H1 (cell line): ENCODE results near the gene AGPAT3. TPM values are rescaled to one million over a fixed set of nuclear protein-coding genes. Genes with fewer than 3 reads are reported as not detected.

Experiments
- BACH1 ChIP-seq: IDR thresholded peaks from 2 replicates; pipeline ENCODE4 v1.6.1; 2012; ENCODE audit warnings: low read length, improper control_type of control experiment
- CBX5 ChIP-seq: fragments of 300-800, 300-1000 bp; sonication (generic); IDR thresholded peaks from 2 replicates; pipeline ENCODE4 v1.7.1; 2016; ENCODE audit warnings: antibody characterized with exemption, low read length, low read depth
- CHD1 ChIP-seq: IDR thresholded peaks from 2 replicates; pipeline ENCODE4 v1.6.1; 2012; ENCODE audit warnings: low read depth, low read length, improper control_type of control experiment
- FOSL1 ChIP-seq: IDR thresholded peaks from 2 replicates; pipeline ENCODE4 v1.6.1; 2011; ENCODE audit warnings: mild to moderate bottlenecking, low read depth, low read length, moderate library complexity; ENCODE audit not compliant: insufficient read depth
- KDM4A ChIP-seq: IDR thresholded peaks from one replicate; pipeline ENCODE4 v1.7.1; 2012; ENCODE audit warnings: low read depth, mild to moderate bottlenecking, moderate library complexity, low read length, inconsistent platforms; ENCODE audit not compliant: severe bottlenecking
- SRF ChIP-seq: IDR thresholded peaks from 2 replicates; pipeline ENCODE4 v1.6.1; 2011; ENCODE audit warnings: mild to moderate bottlenecking, low read depth, low read length, moderate library complexity
- TEAD4 ChIP-seq: IDR thresholded peaks from 2 replicates; pipeline ENCODE4 v1.6.1; 2012; ENCODE audit warnings: low read depth, low read length, inconsistent platforms, mixed read lengths
- polyA plus RNA-seq, 7 experiments: library from polyadenylated mRNA; depleted of rRNA in 3 of 7; stranded (reverse) in 5 of 7; unstranded in 2 of 7; fragments of >200 nt in 5 of 7; fragments of 200-250 nt in 2 of 7; gene quantifications; 1 replicate in 5 of 7; 2 replicates in 1 of 7; 4 replicates in 1 of 7; pipeline versions ENCODE4 v1.2.1 to v1.2.3, GENCODE V29; 2011 to 2013; ENCODE audit warnings: missing spikeins in 2 of 7, mixed read lengths in 2 of 7
- total RNA-seq: library from RNA; stranded (reverse); fragmentation: NEBNext Ultra II Directional; extraction: Animal tissue kit (Norgen Biotek cat#: 25700); gene quantifications from 2 replicates; pipeline ENCODE4 v1.2.1, GENCODE V29; 2021
- TF ChIP-seq, protein P1 (sequence below): fragments of 300-600 bp; sonication (generic); IDR thresholded peaks from 2 replicates; pipeline ENCODE4 v1.7.1; 2012; ENCODE audit warnings: low read length, moderate library complexity, mild to moderate bottlenecking, inconsistent platforms; ENCODE audit not compliant: insufficient replicate concordance

Gene AGPAT3
- total and polyA plus RNA-seq, 2 of the 8 experiments (the other 6 are each of a cell fraction or from before 2014, with no cell fraction given) = 5.8 to 7.3 TPM

DNA sequence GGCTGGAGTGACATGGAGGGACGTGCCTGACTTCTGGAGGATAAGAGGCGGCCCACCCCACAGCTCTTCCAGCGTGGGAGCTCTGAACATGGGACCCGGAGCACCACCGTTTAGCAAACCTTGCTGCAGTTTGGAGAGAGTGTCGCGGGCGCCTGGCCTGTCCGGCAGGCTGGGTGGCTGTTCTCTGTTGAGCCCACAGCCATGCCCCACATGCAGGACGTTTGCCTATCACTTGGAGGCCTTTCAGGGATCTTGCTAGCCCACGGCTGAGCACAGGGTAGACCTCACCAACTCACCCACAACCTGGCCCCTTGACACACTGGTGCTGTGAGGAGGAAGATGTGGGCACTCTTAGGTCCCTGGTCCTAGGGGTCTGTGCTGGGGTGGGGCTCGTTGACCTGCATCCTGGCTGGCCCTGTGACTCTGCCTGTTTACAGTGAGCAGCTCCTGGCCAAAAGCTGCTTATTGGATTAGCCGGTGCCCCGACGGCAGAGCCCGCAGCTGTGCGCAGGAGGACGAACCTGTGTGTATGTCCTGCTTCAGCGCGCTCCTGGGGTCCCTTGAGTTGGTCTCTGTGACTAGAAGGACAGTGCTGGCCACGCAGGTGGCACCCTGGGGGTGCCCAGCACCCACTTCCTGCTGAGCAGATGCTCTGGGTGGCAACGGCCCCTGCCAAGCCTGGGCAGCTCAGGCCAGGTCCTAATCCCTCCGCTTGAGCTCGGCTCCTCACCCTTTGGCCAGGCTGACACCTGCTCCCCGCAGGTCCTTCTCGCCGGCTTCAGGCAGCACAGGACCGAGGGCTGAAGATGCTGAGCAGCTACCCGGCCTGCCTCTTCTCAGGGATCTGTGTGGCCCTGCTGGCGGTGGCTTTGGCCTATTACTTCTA is 74.7 kb downstream of the AGPAT3 start (continued):
- TF ChIP-seq, protein P1, sequence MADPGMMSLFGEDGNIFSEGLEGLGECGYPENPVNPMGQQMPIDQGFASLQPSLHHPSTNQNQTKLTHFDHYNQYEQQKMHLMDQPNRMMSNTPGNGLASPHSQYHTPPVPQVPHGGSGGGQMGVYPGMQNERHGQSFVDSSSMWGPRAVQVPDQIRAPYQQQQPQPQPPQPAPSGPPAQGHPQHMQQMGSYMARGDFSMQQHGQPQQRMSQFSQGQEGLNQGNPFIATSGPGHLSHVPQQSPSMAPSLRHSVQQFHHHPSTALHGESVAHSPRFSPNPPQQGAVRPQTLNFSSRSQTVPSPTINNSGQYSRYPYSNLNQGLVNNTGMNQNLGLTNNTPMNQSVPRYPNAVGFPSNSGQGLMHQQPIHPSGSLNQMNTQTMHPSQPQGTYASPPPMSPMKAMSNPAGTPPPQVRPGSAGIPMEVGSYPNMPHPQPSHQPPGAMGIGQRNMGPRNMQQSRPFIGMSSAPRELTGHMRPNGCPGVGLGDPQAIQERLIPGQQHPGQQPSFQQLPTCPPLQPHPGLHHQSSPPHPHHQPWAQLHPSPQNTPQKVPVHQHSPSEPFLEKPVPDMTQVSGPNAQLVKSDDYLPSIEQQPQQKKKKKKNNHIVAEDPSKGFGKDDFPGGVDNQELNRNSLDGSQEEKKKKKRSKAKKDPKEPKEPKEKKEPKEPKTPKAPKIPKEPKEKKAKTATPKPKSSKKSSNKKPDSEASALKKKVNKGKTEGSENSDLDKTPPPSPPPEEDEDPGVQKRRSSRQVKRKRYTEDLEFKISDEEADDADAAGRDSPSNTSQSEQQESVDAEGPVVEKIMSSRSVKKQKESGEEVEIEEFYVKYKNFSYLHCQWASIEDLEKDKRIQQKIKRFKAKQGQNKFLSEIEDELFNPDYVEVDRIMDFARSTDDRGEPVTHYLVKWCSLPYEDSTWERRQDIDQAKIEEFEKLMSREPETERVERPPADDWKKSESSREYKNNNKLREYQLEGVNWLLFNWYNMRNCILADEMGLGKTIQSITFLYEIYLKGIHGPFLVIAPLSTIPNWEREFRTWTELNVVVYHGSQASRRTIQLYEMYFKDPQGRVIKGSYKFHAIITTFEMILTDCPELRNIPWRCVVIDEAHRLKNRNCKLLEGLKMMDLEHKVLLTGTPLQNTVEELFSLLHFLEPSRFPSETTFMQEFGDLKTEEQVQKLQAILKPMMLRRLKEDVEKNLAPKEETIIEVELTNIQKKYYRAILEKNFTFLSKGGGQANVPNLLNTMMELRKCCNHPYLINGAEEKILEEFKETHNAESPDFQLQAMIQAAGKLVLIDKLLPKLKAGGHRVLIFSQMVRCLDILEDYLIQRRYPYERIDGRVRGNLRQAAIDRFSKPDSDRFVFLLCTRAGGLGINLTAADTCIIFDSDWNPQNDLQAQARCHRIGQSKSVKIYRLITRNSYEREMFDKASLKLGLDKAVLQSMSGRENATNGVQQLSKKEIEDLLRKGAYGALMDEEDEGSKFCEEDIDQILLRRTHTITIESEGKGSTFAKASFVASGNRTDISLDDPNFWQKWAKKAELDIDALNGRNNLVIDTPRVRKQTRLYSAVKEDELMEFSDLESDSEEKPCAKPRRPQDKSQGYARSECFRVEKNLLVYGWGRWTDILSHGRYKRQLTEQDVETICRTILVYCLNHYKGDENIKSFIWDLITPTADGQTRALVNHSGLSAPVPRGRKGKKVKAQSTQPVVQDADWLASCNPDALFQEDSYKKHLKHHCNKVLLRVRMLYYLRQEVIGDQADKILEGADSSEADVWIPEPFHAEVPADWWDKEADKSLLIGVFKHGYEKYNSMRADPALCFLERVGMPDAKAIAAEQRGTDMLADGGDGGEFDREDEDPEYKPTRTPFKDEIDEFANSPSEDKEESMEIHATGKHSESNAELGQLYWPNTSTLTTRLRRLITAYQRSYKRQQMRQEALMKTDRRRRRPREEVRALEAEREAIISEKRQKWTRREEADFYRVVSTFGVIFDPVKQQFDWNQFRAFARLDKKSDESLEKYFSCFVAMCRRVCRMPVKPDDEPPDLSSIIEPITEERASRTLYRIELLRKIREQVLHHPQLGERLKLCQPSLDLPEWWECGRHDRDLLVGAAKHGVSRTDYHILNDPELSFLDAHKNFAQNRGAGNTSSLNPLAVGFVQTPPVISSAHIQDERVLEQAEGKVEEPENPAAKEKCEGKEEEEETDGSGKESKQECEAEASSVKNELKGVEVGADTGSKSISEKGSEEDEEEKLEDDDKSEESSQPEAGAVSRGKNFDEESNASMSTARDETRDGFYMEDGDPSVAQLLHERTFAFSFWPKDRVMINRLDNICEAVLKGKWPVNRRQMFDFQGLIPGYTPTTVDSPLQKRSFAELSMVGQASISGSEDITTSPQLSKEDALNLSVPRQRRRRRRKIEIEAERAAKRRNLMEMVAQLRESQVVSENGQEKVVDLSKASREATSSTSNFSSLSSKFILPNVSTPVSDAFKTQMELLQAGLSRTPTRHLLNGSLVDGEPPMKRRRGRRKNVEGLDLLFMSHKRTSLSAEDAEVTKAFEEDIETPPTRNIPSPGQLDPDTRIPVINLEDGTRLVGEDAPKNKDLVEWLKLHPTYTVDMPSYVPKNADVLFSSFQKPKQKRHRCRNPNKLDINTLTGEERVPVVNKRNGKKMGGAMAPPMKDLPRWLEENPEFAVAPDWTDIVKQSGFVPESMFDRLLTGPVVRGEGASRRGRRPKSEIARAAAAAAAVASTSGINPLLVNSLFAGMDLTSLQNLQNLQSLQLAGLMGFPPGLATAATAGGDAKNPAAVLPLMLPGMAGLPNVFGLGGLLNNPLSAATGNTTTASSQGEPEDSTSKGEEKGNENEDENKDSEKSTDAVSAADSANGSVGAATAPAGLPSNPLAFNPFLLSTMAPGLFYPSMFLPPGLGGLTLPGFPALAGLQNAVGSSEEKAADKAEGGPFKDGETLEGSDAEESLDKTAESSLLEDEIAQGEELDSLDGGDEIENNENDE = no peak
- TF ChIP-seq SRF (no peak), CHD1 (no peak), KDM4A (no peak), FOSL1 (no peak), TEAD4 (no peak), BACH1 (no peak), CBX5 (no peak)
